CD4-positive, alpha-beta T cell treated with Interleukin-6 for 4 hours (primary cell): ENCODE data around the gene FBP1.

ENCODE experiments used
- DNase-seq: peaks from one replicate; pipeline ENCODE4 v3.0.0-alpha.2; 2020; ENCODE audit warnings: mixed read lengths

FBP1 gene

DNA sequence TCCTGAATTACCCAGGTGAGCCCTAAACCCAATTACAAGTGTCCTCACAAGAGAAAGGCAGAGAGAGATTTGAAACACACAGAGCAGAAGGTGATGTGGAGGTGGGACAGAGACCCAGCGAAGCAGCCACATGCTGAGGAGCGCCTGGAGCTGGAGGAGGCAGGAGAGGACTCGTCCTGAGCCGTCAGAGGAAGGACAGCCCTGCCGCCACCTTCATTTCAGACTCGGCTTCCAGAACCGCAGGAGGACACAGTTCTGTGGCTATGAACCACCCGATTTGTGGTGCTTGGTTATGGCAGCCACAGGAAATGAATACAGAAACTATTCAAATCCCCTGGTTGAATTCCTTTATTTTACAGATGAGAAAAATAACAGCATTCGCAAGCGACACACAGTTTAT is 16.4 kb upstream of the FBP1 start:
- peak; percentile 26 for DNase-seq

DNA sequence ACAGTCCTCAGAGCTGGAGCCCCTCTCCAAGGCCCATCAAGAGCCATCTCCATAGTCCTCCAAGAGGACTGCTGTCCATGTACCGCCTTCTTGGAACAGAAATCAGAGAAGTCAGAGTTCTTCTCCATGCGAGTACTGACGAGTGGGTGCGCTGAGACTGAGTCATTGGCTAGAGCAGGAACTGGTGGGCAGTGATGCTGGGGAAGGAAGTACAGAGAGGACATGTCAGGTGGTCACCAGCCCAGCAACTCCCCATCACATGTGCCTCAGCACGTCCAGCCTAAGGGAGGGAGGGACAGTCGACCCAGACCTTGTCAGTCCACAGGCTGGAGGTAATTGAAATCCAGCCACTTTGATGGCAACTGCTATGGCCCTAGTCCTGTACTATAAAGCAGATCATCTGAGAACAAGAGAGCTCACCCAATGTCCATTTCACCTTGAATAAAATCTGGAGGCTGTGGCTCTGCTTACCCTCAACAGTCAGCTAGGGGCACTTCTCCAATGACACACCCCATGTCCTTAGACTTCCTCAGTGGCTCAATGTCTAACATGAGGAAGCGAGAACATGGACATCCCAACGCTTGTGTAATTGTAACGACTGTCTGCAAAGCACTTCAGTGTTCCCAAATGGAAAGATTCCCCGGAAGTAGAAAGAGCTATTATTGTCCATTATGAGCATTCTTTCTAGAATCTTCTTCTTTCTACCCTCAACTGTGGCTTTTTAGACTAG is 15.0 kb upstream of the FBP1 start:
- DNase-seq: no peak

DNA sequence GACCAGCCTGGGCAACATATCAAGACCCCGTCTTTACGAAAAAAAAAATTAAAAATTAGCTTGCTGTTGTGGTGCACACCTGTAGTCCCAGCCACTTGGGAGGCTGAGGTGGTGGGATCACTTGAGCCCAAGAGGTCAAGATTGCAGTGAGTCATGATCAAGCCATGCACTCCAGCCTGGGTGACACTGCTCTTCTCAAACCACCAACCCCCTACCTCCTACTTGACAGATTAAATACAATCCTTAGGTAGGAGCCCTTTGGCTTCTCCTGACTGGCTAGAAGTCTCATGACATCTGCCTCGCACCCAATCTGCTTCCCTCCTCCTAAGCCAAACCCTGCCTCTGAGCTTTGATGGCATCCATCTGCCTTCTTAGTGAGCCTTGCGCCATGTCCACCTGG is 11.6 kb upstream of the FBP1 start:
- DNase-seq: no peak

DNA sequence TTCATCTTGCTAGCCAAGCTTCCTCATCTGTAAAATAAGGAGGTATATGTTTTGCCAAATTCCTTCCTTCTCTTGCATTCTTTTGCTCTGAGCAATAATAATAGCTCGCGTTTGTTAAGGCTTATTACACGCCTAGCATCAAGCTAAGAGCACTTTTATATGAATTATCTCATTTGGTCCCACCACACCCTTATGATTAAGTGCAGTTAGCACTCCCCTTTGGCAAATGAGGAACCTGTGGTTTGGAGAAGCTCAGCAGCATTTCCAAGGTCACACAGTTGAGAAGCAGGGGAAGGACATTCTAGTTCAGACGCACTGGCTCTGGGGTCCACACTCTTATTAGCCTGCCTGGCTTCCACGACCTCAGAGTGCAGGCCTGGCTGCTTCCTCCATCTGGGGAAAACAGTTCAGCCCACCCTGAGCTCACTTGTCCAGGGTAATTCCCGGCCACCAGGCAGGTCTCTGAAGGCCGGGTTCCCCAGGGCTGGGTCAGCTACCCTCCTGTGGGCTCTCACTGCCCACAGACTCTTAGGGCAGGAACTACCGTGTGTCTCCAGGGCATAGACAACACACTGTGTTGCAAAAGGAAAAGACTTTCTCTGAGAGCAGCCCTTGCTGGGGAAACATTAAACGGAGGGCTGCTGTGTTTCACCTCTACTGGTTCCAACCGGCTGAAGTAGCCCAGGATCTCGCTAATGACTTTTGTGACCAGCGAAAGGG is 9.9 kb upstream of the FBP1 start:
- no peak for DNase-seq

DNA sequence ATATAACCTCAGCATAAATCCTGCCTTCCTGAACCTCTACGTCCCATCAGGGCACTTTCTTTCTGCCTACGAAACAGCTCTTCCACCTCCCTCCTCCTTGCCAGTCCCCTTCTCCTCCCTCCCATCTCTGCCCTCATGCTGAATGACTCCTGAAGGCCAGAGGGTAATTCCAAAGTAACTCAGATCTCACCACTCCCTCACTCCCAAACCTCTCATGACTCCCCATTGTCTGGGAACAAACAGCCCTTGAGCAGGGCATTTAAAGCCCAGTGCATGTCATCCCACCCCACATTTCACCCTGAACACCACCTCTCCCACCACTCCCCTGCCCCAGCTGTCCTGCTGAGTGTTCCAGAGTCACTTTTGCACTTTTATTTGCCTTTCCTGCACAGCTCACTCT is 8.9 kb upstream of the FBP1 start:
- DNase-seq: no peak

DNA sequence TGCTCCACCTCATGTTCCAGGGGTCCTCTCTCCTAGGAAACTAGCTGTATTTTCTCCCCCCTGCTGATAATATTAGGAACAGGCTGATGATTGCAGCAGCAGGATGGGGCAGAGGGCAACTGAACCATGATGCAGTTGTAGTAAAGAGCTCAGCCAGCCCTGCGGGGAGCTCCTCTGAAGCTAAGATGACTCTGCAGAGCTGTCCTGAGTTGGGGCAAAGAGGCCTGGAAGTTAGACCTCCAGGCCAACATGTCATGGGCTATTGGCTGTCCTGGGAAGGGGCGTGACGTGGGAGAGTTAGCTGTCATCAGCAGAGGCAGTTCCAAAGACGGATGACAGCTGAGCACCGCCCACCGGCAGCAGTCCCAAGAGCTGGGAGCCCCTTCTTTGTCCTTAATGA is 6.6 kb upstream of the FBP1 start:
- DNase-seq: no peak

DNA sequence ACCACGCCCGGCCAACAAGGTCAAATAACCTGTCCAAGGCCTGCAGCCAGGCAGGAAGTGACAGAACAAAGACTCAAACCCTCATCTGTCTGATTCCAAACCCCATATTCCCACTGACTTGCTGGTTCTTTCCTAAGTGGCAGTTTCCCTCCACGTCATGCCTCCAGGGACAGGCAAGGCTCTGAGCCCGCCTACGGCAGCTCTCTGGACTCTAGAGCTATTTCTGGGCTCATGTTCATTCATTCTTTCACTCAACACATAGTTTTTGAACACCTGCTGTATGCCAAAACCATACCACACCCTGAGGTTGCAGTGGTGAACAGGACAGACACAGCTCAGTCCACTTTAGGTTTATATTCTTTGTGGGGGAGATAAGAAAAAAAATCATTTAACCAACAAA is 5.2 kb upstream of the FBP1 start:
- DNase-seq: no peak

DNA sequence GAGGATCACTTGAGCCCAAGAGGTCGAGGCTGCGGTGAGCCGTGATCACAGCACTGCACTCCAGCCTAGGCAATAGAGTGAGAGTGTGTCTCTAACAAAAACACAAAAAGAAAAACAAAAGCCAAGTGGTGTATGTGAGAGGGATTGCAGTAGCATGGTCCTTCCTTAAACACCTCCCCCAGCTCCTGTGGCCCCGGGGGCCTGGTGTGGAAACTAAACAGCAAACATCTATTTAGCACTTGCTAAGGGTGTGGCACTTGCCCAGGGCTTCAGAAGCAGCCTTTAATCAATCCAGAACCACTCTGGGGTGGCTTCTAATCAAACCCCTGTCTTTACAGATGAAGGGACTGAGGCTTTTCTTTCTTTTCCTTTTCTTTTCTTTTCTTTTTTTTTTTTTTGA is 4.4 kb upstream of the FBP1 start:
- no peak for DNase-seq

DNA sequence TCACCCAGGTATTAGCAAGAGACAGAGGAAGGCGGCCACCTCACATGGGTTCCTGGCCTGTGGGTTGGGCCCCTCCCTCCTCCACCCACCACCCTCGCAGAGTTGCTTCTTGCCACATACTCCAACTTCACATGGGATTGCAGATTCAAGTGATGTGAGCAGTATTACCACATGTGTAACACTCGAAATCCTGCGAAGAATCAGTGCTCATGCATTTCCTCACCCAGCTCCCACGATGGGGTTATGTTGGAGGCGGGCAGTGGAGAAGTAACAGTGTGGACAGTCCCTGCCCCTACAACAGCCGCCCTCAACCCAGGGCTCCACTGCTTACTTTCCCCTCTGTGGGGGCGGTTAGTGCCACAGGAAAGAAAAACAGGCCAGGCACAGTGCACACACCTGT is 3.9 kb upstream of the FBP1 start:
- DNase-seq: no peak

DNA sequence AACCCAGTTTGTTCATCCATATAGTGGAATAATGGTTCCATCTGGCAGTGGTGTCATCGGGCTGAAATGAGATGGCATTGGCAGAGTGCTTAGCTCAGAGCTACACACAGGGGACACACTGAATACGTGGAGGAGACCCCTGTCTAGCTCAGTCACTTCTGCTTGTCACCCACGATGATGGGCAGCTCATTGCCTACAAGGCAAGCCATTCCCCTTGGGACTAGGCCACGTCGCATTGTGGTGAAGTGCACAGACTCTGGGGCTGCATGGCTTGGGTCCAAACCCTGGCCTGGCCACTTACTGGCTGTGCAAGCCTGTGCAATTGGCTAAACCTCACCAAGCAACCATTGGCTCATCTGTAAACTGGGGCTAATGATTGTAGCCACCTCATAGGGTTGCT is 3.2 kb upstream of the FBP1 start:
- no peak for DNase-seq

DNA sequence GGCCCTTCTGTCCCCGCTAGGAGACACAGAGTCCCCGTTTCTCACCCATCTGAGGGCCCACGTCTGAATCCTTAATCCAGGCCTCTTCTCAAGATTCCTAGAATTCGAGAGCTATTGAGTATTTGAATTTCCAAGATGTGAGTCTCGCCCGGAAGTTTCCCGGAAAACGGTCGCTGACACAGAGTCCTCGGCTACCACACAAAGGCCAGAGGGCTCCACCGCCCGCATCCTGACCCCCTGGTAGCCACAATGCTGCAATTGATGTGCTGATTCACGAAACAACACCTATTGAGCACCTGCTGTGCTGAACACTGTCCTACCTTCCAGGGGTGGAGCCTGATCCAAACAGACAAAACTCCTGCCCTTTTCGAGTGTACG is 670 bp upstream of the FBP1 start:
- DNase-seq: no peak

DNA sequence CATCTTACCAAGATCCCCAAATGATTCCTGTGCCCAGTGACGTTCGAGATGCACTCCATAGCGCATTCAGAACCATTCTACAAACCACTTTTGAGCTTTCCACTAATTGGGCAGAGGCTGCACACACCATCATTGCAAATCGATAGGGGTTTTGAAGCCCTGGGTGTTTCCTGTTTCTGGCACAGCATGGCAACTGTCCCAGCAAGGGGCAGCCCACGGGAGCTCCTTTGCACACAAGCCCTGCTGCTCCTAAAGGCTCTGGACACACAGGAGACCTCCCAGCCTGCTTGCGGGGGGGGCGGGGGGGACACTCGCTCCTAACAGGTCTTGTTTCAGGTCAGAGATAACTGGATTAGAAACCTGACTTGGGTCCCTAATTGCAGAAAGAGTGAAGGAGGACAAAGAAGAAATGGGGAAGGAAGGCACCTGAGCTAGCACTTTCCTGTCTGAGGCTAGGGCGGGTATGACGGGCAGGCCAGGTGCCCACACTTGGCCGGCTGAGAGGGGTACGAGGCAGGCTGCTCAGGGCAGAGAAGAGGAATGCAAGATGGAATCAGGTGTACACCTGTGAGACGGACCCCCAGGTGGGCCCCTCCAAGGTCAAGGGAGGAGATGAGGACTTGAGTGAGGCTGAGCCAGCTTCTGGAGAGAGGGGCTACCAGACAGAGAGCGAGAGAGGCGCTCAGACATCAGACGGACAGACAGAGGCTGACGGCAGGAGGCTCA is 820 bp downstream of the FBP1 start:
- DNase-seq: no peak

DNA sequence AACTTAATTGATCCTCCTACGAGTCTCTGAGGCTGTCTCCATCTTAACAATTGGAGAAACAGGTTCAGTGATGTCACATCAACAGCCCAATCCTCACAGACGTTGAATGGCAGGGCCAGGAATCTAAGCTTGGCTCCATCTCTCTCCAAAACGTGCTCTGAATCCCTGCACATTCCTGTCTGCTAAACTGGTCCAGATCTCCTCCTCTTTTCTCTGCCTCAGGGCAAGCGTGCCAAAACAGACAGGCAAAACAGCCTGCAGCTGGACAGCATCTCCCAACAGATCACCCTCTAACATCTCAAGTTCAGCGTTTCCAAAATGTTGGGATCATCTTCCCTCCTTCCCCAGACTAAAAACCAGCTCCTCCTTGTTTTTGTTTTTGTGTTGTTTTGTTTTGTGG is 6.6 kb downstream of the FBP1 start:
- no peak for DNase-seq

DNA sequence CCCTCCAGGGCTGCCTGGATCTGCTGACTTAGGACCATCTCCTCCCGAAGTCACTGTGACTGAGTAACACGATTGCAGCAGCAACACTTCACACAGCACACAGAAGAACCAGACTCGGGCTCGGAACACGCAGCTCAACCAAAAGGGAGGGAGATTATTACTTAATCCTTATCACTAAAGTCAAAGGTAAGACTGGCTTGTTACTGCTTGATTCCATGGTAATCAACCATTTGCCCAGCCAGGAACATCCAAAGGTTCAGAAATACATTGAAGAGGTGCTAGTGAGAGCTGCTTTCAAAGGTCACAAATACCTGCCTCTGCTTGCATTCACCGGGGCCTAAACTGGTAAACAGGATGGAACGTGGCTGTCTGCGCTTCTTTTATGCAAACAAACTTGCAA is 7.7 kb downstream of the FBP1 start:
- no peak for DNase-seq

DNA sequence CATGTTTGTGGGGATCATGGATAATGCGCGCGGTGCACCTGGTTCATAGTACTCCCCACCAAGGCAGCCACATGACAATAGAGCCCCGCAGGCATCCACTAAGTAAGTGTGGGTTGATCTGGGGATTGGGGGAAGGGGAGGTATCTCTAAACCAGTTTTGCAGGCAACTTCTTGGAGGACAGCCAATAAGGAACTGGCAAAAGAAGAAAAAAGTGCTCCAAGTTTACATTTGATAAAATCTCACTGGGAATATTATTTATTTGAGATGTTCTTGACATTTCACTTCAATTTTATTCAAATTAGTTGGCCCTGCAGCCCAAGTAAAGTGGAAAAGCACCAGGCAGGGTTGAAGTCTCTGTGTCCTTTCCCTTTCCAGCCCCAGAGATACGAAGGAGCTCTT is 8.5 kb downstream of the FBP1 start:
- no peak for DNase-seq

DNA sequence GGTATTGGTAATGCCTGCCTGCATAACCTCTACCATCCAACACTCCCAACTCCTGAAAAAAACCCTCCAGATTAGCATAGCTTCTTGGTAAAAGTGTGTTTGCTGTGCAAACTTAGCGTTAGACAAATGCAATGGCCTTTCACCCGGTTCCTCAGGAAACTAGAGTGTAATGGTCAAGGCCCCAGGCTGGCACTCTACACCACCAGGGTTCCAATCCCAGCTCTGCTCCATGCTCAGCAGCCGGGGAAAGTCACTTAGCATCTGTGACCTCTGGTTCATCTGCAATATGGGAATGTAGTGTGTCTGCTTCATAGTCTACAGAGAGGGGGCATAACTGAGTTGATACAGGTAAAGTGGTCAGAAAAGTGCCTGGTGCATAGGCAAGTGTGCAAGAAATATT is 9.0 kb downstream of the FBP1 start:
- no peak for DNase-seq

DNA sequence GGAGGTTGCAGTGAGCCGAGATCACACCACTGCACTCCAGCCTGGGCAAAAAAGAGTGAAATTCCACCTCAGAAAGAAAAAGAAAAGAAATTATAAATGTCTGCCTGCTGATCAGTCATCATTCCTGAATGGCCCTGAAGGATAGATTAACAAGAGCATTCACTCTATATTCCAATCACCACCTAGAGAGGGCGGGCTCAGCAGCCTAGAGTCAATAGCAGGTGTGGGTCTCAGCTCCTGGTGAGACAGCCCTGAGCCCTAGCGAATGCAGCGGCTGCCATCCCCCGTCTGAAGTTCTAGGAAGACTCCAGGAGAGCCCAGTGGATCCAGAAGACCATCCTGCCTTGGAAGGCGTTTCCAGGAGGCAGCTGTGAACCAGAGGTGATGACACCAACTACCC is 12.0 kb downstream of the FBP1 start:
- DNase-seq: no peak

DNA sequence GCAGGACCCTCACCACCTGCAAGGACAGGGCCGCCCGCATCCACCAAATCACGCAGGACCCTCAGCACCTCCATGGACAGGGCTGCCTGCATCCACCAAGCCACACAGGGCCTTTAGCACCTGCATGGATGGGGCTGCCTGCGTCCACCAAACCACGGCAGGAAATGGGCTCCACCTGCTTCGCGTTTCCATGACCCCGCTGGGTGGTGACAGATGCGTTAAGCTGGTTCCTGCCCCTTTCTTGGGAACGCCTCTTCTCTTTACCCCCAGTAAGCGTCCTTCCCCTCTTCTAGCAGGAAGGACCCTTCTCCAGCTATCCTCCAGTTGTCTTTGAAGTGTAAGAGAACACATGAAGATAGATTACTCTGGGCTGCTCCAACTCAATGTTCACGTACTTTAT is 13.5 kb downstream of the FBP1 start:
- no peak for DNase-seq

DNA sequence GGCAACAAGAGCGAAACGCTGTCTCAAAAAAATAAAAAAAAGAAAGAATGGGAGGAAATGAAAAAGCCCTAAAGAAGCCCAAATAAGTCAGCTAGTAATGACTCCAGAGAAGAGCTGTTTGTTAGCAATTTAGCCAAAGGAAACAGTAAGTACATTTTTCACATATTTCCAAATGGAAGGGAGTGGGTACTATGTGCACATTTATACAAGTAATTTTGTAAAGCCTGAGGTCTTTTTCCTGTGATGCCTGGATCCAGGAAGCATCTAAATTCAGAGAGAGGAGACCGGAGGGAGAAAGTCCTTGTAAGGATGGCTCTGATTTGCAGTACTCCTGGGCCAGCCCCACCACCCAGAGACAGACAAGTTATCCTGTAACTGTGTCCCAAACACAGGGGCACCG is 14.7 kb downstream of the FBP1 start:
- DNase-seq: no peak

DNA sequence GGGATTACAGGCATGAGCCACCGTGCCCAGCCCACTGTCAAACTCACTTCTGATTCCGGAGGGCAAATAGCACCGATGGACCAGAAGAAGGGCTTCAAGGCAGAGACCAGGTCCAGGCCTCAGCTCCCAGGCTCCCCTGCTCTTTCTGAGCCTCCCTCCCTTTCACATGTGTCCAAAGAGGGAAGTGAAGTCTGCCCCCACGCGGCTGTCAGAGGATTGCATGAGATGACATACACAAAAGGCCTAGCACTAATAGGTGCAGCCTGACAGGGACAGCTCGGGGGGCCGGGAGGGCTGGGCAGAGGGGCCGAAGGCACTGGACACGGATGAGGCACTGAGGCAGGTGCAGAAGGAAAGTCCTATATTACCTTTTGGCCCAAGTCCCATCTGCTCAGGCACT is 16.1 kb downstream of the FBP1 start:
- no peak for DNase-seq

DNA sequence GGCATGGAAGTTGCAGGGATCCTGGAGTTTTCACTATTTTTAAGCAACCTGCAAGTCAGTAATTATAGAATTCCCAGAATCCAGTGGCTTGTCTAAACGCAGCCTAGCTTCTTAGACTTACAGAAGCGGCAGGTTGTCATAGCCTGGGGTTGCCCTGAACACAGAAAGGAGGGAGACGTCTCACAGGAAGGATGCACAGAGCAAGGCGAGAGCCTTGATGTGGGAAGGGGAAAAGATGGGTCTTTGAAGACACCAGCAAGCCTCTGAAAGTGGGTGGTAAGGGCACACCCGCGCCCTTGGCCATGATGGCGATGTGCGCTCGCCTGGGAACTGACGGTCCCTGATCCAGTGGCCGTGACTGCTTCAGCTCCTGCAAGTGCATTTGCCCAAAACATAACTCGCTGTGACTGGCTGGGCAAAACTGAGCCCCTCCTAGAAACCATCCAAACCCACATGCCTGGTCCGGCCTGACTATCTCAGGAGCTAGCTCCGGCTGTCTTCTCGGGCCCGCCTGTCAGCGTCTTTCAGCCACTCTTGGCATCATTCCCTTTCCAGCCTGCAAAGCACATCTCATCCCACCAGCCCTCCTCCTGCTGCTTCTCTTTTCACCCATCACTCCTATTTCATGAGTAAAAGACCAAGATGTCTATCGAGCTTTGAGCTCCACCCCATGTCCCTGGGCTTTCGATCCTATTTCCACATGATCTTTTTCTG is 17.1 kb downstream of the FBP1 start:
- no peak for DNase-seq

DNA sequence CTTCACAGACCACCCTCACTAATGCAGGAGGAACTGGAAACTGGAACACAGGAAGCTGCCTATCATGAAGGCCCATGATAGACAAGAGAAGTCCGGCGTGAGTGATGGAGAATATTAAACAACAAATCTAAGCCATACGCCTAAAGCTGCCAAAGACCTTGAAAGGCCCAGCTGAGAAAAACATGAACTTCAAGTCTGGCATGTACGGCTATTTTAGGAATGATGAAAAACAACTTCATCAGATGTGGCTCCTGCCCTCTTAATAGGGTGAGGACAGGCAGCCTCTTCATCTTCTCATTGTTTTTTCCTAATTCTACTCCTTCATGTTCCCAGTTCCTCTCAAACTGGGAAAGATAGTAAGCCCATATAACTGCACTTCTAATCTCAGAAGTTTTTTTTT is 20.3 kb downstream of the FBP1 start:
- no peak for DNase-seq

DNA sequence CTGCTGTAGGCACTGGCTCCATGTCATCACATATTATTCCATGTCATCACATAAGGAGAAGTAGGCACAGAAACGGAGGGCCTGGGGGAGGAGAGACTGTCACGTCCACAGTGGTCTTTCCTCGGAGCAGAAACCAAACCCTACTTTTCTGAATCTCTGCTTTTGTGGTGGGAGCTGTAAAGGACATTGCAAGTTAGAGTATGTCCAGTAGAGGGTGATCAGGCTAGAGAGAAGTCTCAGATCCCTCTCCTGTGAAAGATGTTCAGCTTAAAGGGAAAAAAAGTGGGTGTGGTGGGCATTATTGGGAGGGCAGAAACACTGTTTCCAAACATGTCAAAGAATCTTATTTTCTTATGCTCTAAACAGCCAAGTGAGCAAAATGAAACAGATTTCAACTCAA is 26.3 kb downstream of the FBP1 start:
- no peak for DNase-seq

DNA sequence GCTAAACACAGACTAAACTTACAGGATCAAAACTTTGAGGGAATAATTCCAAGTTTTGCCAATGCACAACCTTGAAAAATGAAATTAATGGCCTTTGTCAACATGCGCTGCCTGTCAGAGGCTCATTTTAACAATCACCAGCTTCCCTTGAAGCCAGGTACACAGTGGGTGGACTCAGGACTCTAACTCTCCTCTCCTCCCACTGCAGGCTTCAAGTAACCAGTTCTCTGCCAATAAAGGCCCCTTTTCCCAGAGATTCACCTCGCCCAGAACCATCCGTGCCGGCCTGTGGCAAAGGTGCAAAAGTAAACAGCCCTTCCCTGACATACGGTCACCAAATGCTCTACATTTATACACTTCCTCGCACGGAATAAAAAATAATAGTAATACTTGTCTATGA is 27.2 kb downstream of the FBP1 start:
- DNase-seq: no peak
